ENCODE results near the gene ARMH3. TPM values are rescaled to one million over a fixed set of nuclear protein-coding genes. Genes with fewer than 3 reads are reported as not detected.

The ARMH3 gene
- total RNA-seq, 1 experiment from 2014 or later, result 8.4 TPM

DNA sequence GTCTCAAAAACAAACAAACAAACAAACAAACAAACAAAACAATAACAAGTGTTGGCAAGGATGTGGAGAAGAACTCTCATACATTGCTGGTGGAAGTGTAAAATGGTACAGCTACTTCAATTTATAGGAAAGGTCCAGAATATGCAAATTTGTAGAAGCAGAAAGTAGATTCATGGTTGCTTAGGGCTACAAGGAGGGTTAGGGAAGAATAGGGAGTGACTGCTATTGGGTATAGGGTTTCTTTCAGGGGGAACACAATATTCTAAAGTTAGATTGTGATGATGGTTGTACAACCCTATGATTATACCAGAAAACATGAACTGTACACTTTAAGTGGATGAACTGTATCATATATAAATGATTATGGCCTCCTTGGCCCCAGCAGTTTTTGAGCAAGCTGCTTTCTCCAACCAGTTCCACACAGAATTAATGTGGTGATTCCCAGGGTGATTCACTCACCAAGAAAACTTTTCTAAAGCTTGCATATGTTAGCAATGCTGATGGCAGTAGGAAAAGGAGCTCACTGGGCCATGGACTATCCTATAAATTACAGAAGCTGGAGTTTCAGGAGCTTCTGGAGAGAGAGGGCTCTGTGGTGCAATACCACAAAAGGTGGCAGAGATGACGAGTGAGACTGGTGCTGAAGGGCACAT lies 159.6 kb downstream of the ARMH3 start:
- no peak for DNase-seq (ENCODE audit: low spot score)

DNA sequence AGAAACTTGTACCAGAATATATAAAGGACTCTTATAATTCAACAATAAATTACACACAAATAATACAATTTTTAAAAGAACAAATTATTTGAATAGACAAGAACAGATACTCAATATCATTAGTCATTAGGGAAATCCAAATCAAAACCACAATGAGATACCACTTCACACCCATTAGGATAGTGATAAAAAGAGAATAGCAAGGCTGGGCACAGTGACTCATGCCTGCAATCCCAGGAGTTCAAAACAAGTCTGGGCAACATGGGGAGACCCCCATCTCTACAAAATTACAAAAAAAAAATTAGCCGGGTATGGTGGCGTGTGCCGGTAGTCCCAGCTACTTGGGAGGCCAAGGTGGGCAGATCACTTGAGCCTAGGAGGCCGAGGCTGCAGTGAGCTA lies 160.2 kb downstream of the ARMH3 start:
- no peak for DNase-seq (ENCODE audit: low spot score)

DNA sequence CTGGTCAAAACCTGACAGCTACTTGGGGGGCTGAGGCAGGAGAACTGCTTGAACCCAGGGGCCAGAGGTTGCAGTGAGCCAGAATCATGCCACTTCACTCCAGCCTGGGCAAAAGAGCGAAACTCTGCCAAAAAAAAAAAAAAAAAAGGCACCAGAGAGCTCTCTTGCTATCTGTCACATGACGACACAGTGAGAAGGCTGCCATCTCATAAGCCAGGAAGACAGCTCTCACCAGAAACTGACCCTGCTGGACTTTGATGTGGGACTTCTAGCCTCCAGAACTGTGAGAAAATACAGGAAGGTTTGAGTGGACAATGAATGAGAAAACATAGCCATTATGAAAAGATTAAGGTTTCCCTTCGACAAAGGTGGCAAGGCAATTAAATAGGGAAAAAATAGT lies 161.2 kb downstream of the ARMH3 start:
- DNase-seq (ENCODE audit: low spot score), result no peak

DNA sequence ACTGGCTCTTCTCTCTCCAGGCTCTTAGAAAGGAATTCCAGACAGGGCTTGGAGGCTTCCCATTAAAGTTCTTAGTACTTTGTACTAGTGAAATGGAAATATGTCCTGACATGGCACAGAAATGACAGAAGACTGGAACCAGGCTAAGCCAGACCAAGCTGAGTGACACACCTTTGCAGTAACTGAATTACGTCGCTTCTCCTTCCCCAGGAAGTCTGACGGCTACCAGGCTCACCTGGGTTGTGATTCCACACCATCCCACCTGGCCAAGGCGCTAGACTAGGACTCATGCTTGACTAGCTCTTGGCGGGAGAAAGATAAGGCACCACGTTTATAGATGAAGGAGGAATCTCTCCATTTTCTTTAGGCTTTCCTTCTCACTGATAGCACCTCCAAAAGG lies 161.7 kb downstream of the ARMH3 start:
- no peak for DNase-seq (ENCODE audit: low spot score)

DNA sequence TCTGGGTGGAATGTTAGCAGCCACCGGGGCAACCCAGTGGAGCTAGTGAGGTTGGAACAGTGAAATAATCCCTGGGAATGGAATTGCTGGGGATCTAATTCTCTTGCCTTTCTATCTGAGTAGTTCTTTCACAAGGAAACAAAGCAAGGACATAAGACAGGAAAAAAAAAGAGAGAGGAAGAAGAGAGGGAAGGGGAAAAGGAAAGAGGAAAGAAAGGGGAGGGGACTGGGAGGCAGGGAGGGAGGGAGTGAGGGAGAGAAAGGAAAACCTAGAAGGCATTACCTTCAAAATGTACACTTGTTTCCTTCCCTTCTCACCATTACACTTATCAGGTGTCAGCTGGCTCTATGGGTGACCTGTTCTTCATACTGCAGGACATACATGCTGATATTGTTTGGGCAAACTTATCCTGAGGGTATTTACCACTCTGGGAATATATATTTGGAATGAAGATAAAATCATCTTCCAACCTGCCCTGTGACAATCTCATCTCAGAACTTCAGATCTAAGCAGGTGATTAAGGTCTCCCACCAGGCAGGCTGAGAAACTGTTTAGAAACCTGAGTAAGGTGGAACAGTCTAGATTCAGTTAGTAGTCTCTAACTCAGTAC lies 162.4 kb downstream of the ARMH3 start:
- no peak for DNase-seq (ENCODE audit: low spot score)

DNA sequence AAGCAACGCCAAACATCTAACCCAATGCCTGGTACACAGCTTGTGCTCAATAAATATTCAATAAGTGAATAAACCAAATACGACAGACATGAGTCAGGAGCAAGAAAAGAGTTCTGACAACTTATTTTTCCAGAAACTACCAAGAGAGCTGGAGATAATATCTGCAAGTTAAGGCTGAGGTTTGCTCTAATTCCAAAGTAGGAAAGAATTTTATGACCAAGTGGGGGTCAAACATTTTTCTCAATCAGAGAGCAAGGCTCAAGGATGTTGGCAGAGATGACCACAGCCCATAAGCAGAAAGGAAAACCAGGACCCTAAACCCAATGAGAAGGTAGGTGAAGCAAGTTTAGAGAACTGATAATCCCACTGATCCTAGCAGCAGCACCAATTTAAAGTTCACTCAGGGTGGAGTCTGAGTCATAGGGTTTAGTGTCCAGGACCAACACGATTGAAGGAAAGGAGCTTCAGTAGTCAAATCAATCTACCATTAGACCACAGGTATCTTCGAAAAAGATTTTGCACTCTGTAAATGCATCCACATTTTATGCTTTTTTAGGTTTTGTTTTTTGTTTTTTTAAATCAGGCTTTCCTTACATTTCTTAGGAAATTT lies 163.1 kb downstream of the ARMH3 start:
- no peak for DNase-seq (ENCODE audit: low spot score)

DNA sequence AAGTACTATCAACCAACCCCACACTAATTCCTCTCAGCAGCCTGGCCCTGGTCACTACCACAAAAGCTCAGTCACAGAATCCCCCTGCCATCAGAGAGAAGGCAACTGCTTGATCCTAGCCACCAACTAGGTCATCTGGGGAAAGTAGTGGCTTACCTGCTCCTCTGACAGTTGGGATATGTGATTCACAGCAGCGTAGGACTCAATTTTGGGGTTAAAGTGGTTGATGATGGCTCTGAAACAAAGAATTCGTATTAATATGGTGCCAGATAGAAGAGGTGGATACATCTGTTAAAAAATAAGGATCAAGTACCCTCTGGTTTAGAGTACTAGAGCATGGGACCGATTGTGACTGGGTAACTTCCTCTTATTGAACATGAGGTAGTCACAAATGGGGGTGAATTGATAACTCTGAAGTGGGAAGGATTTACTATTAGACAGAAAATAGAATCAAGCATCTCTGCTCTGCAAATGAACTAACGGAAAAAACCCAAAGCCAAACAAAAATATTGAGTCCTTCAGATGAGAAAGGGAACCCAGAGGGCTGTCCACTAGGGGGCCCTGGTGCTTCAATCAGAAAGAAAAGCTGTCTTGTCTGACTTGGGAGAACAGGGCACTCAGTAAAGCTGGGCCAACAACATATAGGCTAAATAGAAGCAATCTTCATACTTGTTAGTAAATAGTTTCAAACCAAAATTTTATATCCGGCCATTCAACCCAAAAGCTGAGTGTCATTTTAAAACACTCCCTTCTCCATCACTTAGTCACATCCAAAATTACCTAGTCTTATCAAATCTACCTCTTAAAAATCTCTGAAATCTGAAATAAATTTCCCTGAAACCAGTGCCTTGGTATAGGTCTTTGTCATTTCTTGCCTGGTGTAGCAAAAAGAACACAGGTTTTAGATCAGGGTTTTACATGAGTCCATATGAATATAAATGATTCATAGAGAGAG lies 166.4 kb downstream of the ARMH3 start:
- peak; percentile 86 for DNase-seq (ENCODE audit: low spot score)

DNA sequence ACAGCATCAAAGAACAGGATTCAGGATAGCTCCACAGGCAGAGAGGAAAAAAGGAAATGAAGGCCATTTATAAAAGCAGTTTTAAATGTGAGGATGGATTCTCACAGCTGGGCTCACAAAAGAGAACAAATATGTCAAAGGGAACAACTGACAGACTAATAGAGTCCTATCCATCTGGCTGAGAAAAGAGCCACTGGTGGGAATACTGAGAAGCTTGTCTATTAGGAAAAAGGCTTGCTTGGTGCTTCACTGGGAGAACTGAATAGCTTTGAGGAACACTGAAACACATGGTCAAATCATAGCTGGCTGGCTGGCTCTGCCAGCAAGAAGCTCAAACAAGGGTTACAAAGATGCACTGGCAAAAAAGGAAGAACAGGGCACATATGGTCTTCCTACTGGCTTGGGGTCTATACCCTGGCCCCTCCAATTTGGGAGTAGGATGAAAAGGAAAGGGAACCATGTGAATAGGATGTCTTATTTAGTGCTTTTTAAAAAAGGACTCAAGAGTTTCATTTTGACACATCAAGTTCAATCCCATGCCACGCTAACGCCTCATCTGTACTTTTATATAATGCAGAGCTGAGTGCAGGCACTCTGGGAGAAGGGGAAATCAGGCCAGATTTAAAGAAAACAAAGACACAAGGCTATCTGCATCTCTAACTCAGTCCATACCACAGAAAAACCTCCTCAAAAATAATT lies 167.6 kb downstream of the ARMH3 start:
- DNase-seq (ENCODE audit: low spot score), result no peak

DNA sequence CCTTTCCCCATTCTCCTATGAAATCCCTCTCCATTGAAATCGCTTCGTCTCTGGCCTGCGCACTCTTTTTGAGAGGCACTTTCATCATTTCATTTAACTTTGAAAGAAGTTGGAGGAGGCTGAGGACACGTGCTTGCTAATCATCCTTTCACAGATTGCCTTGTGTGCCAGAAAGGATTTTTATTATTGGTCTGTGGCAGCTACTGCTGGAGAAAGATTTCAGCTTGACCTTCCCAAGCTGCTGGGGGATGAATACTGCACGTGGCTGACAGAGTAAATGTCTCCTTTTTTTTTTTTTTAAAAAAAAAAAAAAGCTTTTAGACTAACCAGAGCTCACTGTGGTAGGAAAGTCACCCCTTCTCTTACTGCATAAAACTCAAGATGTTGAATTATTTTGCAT lies 168.2 kb downstream of the ARMH3 start:
- DNase-seq (ENCODE audit: low spot score), result no peak

DNA sequence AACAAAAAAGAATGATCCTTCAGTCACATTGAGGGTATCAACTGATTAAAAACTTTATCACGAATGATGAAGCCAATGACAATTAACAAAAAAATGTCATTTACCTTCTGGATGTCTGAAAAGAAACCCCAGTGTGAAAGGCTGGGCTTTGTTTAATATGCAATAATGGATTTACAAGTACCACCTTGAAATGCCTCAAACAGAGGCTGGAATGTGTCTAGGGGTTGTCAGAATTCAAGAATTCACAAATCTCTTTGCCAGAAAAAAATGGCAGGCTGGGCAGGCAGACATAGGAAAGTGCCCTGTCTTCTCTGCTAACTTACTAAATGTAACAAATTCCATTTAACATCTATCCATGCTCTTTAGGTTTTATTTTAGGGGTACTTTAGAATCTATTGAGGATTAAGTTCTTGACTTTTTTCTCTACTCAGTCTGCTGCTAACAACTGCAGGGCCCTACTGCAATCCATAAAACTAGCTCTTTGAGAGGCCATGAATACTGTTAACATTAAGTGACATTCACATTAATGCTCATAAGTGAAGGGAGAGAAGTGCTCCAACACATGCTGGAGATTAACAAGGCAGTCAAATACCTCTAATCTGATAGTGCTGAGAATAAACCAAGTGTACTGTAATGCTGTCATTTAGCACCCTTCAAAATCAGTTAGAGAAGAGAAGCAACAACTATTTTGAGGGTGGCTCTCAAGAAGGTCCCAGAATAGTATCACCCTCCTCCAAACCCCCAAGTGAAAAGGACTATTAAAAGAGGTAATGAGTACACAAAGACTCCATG lies 169.3 kb downstream of the ARMH3 start:
- DNase-seq (ENCODE audit: low spot score), result no peak

DNA sequence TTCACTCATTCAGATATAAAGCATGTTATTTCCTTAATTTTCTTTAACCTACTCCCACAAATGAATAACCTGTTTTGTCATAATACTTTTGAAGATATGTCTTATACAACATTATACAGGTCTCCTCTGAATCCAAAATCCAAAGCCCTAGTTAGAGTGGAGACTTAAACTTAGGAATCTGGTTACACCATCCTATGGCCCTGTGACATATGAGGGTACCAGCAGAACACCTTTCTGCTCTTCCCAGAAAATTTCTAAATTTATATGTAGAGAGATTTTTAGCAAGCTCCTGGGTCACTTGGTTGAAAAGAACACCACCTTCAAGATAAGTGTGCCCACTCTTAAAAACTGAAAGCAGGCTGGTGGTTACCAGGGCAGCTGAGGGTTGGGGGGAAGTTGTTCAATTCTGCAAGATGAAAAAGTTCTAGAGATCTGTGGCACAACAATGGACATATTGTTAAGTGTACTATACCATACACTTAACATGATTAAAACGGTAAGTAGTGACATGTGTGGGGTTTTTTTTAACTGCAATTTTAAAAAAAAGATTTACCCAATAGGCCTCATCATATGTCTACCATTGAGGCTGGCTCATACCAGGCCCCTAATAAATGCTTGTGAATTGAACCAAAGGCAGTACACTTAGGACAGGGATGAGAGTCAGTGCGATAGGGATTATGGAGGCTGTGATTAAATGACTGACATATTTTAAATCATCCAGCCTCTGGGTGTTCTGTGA lies 174.8 kb downstream of the ARMH3 start:
- DNase-seq (ENCODE audit: low spot score), result no peak

DNA sequence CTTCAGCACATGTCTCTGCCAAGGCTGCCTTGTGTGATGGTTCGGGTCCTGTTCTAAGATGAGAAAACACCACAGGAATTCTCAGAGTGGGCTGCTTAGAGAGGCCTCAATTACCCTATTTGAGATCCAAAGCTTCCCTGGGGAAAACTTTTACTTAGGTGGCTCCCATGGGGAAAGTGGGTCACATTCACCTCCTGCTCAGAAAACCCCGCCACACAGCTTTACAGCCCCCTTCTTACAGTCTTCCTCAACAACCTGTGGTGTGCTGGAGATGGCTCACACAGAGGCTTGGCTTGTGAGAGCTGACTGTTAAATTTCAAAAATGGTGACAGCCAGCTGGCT lies 175.8 kb downstream of the ARMH3 start:
- no peak for DNase-seq (ENCODE audit: low spot score)

DNA sequence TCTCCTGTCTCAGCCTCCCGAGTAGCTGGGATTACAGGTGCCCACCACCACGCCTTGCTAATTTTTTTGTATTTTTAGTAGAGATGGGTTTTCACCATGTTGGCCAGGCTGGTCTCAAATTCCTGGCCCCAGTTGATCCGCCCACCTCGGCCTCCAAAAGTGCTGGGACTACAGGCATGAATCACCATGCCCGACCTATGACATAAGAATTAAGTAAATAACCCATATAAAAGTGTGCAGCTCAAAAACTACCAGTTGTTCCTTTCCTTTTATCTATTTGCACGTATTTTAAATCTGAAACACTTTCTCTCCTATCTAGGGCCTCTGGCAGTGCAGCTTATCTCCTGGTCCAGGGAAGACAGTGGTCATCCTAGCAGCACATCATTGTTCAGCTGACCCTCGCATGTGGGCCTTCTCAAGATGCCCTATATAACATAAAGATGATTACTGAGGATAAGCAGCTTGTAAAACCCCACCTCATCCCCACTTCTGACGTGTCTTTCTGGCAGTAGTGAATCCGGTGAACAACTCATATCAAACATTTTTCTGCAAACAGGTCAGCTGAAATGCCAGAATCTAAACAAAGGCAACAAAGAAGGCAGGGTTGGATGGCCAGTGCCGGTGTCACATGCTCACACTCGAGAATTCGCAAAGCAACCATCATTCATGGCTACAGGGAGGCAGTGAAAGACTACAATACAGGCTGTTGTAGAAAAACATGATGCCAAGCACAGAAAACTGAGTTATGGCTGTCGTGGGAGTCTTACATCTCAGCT lies 176.3 kb downstream of the ARMH3 start:
- peak; percentile 51 for DNase-seq (ENCODE audit: low spot score)

DNA sequence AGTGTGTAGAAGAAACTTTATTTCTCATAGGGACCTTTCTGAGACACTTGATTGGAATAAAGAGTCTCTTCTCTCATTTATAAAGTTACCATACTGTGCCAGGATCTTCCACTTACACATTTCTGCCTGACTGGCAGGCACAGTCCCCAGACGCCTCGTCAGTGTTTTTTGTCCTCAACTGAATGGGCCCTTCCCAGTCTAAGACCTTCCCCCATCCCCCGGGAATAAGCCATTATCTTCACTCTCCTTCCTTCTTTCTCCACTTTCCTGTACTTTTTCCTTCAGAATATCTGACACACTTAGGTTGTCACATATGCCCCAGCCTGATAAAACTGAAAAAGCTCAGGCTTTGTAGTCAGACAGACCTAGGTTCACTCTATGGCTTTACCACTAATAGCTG lies 177.1 kb downstream of the ARMH3 start:
- no peak for DNase-seq (ENCODE audit: low spot score)

DNA sequence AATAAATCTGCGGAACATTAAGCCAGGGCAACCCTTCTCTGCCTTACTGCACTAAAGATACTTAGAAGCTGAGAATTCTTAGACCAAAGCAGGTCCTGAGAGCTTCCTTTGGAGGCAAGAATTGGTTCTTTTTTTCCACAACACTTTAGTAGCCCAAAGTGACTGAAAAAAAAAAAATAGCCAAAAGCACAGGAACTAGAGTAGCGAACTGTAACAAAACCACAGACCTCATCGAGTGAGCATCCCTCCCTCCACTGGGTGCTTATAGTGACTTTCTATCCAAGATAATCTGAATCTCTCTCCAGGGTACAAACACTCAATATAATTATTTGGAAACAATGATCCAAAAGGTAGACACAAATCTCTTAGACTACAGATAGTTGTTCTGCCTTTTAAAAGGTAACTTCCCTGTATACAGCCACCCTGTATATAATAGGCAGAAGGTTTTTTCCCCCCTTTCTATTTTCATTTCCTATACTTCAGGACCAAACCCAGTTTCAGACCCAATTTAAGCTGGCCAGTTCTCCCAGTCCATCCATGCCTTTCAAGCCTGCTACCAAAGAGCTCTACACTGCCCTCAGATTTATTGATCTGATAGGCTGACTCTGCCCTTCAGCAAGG lies 180.8 kb downstream of the ARMH3 start:
- no peak for DNase-seq (ENCODE audit: low spot score)

DNA sequence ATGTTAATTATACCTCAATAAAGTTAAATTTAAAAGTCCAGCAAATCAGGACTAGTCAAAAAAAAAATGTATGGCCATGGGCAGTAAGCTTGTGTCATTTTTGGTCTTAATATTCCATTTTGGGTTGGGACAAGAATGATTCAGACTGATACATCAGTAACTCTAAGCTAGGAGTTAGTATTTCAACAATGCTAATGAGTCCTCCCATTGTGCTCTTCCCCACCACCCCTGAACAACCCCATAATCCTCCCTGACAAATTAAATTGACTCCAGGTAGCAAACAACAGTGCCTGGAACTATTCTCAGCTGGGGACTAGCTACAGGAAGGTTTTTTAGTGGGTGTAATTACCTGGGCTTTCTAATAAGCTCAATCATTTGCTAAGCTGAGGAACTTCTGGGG lies 181.7 kb downstream of the ARMH3 start:
- no peak for DNase-seq (ENCODE audit: low spot score)

DNA sequence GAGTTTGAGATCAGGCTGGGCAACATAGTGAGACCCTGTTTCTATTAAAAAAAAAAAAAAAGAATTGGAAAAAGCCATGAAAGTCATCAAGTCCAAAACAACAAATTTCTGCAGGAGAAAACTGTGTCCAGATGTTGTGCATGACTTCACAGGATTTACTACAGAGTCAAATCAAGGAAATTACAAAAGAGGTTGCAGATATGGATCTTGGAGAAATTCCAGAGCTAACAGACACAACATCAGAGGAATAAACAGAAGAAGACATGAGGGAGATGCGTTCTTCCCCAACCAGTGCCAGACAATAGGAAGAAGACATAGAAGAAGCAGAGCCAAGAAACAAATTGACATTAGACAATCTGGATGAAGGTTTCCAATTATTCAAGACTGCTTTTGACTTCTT lies 188.0 kb downstream of the ARMH3 start:
- DNase-seq (ENCODE audit: low spot score), result no peak

DNA sequence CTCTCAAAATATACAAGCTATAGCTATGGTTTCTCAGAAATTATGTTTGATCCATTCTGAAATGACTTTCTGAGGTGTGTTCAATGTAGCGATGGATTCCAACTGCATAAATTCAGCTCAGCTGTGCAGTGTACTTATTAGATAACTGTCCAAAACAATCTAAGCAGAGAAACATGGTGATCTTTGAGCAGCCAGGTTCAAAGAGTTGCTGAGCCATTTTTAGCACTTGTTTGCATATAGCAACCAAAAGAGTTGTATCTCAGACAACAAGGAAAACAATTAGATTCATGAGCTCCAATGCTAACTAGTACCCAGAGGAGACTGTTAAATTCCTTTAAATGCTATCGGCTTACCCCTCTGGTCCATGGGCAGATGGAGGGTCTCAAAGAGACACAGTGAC lies 196.4 kb downstream of the ARMH3 start:
- DNase-seq (ENCODE audit: low spot score), result no peak
